GDM1 (cell line): Measurements from ENCODE around the gene GPR3.

Experiments used
- DNase-seq: peaks from one replicate; lab custom pipeline; 2025; lab: John Stamatoyannopoulos, UW

GPR3 gene

GRCh38 chr1:27358928-27359313, 33.5 kb upstream of the GPR3 start:
- DNase-seq = no peak

GRCh38 chr1:27359822-27360158, 32.6 kb upstream of the GPR3 start:
- DNase-seq = no peak

- DNase-seq = no peak
Measured at GRCh38 chr1:27360159-27361043, 32.0 kb upstream of the GPR3 start.

- no peak for DNase-seq
Measured at GRCh38 chr1:27361044-27361402, 31.4 kb upstream of the GPR3 start.

GRCh38 chr1:27361553-27361952, 30.9 kb upstream of the GPR3 start:
- no peak for DNase-seq

GRCh38 chr1:27363766-27364695, 28.4 kb upstream of the GPR3 start:
- no peak for DNase-seq

GRCh38 chr1:27364696-27365371, 27.6 kb upstream of the GPR3 start:
- no peak for DNase-seq

- DNase-seq = peak; percentile 71
Measured at GRCh38 chr1:27365372-27366112, 26.9 kb upstream of the GPR3 start.

- DNase-seq = peak; percentile 71
Measured at GRCh38 chr1:27366113-27366410, 26.4 kb upstream of the GPR3 start.

- DNase-seq = peak; percentile 55
Measured at GRCh38 chr1:27366411-27367159, 25.8 kb upstream of the GPR3 start, which contains the start of gene MAP3K6. Gene MAP3K6 (minus strand): TSS chr1:27366961. CDS start chr1:27366597, 364 bp downstream.

- no peak for DNase-seq
Measured at GRCh38 chr1:27367160-27367650, 25.2 kb upstream of the GPR3 start.

GRCh38 chr1:27368869-27369582, 23.4 kb upstream of the GPR3 start:
- no peak for DNase-seq

- no peak for DNase-seq
Measured at GRCh38 chr1:27372022-27372807, 20.2 kb upstream of the GPR3 start.

- no peak for DNase-seq
Measured at GRCh38 chr1:27372808-27373690, 19.4 kb upstream of the GPR3 start.

- no peak for DNase-seq
Measured at GRCh38 chr1:27374362-27375086, 17.9 kb upstream of the GPR3 start, which contains the start of gene FCN3. Gene FCN3 (minus strand): TSS chr1:27374824. CDS start chr1:27374818, 6 bp downstream.

- no peak for DNase-seq
Measured at GRCh38 chr1:27377760-27378495, 14.5 kb upstream of the GPR3 start.

GRCh38 chr1:27379564-27380122, 12.8 kb upstream of the GPR3 start:
- no peak for DNase-seq
